ENCODE results near the gene FNDC11. TPM values are rescaled to one million over a fixed set of nuclear protein-coding genes. Genes with fewer than 3 reads are reported as not detected.

Gene FNDC11
- total RNA-seq, 1 experiment from 2014 or later, result 1.8 TPM

DNA sequence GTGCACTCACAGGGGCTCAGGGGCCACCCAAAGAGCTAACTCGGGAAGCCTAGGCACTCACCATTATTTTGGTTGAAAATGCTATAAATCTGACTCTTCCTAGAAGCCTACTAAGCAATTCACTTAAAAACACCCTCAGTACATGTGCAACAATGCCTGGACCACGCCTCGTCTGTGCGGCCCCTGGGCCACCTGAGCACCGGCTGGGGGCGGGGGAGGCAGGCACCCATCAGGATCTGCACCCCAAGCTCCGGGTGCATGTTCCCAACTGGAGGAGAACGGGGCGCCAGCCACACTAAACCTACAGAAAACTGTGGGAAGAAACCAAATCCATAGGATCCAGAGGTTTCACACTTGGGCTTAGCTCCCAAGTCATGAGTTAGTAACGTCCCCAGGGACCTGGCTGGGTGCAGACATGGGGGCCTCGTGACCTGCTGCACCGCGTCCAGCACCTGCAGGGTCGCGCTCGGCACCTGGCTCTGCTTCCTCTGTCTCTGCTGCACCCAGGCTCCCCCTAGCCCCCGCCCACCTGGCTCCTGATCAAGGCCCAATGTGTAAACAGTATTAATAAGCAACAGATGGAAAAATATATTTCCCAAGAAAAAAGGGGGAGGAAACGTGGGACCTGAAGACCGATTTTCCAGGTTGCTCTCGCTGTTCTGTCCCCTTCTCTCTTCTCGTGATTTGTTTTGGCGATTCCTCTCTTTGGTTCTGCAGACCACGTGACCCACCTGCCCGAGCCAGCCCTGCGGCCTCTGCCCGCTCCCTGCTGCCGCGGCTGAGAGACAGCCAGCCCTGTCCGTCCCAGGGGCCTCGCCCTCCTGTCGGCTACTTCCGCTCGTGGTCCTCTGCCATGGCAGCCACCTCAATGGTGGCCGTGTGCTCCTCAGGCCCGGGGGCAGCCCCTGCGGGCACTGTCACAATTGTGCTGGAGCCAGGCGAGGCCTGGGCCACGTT, 35.6 kb downstream of the FNDC11 start:
- no peaks in the 10 kb centered on the region for H3K27me3 ChIP-seq (ENCODE audit: low read length)
- H3K4me1 ChIP-seq (ENCODE audit: insufficient read depth, low read length), result no peaks in the 10 kb centered on the region
- POLR2A ChIA-PET (ENCODE audit: unreplicated experiment), result no interaction called here
- H3F3A ChIP-seq (ENCODE audit: low read length, unreplicated experiment), result no peaks in the 10 kb centered on the region
- no peak overlapping the region for H3K27ac ChIP-seq (ENCODE audit: low read length)
- H4K20me1 ChIP-seq (ENCODE audit: low read length), result no peaks in the 10 kb centered on the region
- H3K4me2 ChIP-seq (ENCODE audit: low read length), result no peak overlapping the region
- H2AFZ ChIP-seq (ENCODE audit: low read length), result no peak overlapping the region
- ATAC-seq, result no peak
- TF ChIP-seq EZH2 (IDR thresholded peaks at IDR 0.05; ENCODE audit: low read length, unreplicated experiment) (no peak), EZH2phosphoT487 (IDR thresholded peaks at IDR 0.05; ENCODE audit: borderline replicate concordance, low read length) (no peak)
- TF ChIP-seq, protein P1, sequence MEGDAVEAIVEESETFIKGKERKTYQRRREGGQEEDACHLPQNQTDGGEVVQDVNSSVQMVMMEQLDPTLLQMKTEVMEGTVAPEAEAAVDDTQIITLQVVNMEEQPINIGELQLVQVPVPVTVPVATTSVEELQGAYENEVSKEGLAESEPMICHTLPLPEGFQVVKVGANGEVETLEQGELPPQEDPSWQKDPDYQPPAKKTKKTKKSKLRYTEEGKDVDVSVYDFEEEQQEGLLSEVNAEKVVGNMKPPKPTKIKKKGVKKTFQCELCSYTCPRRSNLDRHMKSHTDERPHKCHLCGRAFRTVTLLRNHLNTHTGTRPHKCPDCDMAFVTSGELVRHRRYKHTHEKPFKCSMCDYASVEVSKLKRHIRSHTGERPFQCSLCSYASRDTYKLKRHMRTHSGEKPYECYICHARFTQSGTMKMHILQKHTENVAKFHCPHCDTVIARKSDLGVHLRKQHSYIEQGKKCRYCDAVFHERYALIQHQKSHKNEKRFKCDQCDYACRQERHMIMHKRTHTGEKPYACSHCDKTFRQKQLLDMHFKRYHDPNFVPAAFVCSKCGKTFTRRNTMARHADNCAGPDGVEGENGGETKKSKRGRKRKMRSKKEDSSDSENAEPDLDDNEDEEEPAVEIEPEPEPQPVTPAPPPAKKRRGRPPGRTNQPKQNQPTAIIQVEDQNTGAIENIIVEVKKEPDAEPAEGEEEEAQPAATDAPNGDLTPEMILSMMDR (conservative IDR thresholded peaks at IDR 0.05; ENCODE audit: low read depth, low read length), result no peak
- H3K9ac ChIP-seq (ENCODE audit: low read length), result no peak overlapping the region
- H3K9me3 ChIP-seq (ENCODE audit: low read length), result no peaks in the 10 kb centered on the region
- intact Hi-C loops (cut with micrococcal nuclease), result no loop called here
- CTCF ChIA-PET, result no interaction called here
- no peak for DNase-seq
- no peaks in the 10 kb centered on the region for H3K9me2 ChIP-seq (replicated peaks; ENCODE audit: low read length)
- BruUV-seq (replicated peaks), result no TSS peak
- H3K4me3 ChIP-seq (ENCODE audit: low read length), result no peak overlapping the region
- no peaks in the 10 kb centered on the region for H3K79me2 ChIP-seq (ENCODE audit: low read length)
- no peaks in the 10 kb centered on the region; the same call in none of the 2 replicates for H3K36me3 ChIP-seq (ENCODE audit: low read depth, low read length)

DNA sequence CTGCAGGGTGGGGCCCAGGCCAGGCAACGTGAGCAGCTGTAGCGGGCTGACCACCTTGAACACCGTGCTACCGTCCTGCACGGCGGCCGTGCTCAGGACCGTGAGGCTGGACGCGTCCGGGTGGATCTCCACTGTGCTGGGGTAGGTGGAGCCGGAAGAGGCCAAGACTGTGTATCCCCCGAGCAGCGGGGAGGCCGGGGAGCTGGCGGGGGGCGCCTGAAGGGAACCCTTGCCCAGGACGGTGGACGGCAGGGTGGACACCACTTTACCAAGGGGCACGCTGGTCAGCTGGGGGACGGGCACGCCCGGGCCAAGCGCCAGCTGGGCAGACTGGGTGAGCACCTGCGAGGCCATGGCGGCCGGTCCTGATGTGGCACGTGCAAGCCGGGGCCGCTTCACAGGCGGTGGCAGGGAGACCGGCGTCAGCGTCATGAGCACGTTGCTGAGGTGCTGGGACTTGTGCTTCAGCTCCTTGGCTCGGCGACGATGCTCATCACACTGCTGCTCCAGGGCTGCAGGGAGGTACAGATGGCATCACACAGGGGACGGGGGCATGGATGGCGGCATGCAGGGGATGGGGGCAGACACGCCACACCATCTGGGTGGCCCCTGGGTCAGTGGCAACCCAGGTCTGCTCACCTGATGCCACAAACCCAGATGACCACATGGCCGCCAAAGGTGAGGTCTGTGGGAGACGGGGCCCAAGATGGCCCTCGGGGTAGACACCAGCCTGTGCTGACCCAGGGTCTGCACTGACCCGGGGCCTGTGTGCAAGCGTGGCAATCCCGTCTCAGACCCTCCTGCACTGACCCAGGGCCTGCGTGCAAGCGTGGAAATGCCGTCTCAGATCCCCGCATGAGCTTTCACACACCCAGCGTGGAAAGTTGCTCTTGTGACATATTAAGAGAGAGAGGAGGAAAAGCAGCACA, 36.5 kb downstream of the FNDC11 start:
- CTCF ChIA-PET, result no interaction called here
- no peaks in the 10 kb centered on the region for H3K9me3 ChIP-seq (ENCODE audit: low read length)
- no peak overlapping the region for H2AFZ ChIP-seq (ENCODE audit: low read length)
- POLR2A ChIA-PET (ENCODE audit: unreplicated experiment), result no interaction called here
- H4K20me1 ChIP-seq (ENCODE audit: low read length), result no peaks in the 10 kb centered on the region
- intact Hi-C loops (cut with micrococcal nuclease), result no loop called here
- H3K4me2 ChIP-seq (ENCODE audit: low read length), result no peak overlapping the region
- no peak overlapping the region for H3K4me3 ChIP-seq (ENCODE audit: low read length)
- H3K27ac ChIP-seq (ENCODE audit: low read length), result no peak overlapping the region
- no TSS peak for BruUV-seq (replicated peaks)
- no peak overlapping the region for H3K9ac ChIP-seq (ENCODE audit: low read length)
- no peaks in the 10 kb centered on the region for H3K79me2 ChIP-seq (ENCODE audit: low read length)
- no peaks in the 10 kb centered on the region; the same call in none of the 2 replicates for H3K36me3 ChIP-seq (ENCODE audit: low read depth, low read length)
- H3F3A ChIP-seq (ENCODE audit: low read length, unreplicated experiment), result no peaks in the 10 kb centered on the region
- H3K27me3 ChIP-seq (ENCODE audit: low read length), result no peaks in the 10 kb centered on the region
- ATAC-seq (no peak), DNase-seq (no peak)
- H3K9me2 ChIP-seq (replicated peaks; ENCODE audit: low read length), result no peaks in the 10 kb centered on the region
- no peaks in the 10 kb centered on the region for H3K4me1 ChIP-seq (ENCODE audit: insufficient read depth, low read length)
- TF ChIP-seq EZH2phosphoT487 (IDR thresholded peaks at IDR 0.05; ENCODE audit: borderline replicate concordance, low read length) (no peak), EZH2 (IDR thresholded peaks at IDR 0.05; ENCODE audit: low read length, unreplicated experiment) (no peak)

DNA sequence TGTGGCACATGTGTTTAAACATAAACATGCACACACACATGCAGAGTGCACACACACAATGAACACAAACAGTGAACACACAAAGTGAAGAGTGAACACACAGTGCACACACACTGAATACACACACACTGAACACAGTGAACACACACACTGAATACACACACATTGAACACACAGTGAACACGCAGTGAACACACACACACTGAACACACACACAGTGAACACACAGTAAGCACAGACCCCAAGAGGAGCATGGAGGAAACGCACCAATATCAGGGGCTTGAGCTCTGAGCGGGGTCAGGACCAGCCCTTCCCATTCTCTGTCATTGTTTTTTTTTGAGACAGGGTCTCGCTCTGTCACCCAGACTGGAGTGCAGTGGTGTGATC, 37.2 kb downstream of the FNDC11 start:
- no peak overlapping the region for H2AFZ ChIP-seq (ENCODE audit: low read length)
- no peaks in the 10 kb centered on the region; the same call in none of the 2 replicates for H3K36me3 ChIP-seq (ENCODE audit: low read depth, low read length)
- TF ChIP-seq, protein P1 (conservative IDR thresholded peaks at IDR 0.05; ENCODE audit: low read depth, low read length), result no peak
- no peak for TF ChIP-seq EZH2 (IDR thresholded peaks at IDR 0.05; ENCODE audit: low read length, unreplicated experiment)
- BruUV-seq (replicated peaks), result no TSS peak
- no peak for ATAC-seq
- intact Hi-C loops (cut with micrococcal nuclease), result no loop called here
- H3K9me2 ChIP-seq (replicated peaks; ENCODE audit: low read length), result no peaks in the 10 kb centered on the region
- H3K27me3 ChIP-seq (ENCODE audit: low read length), result no peaks in the 10 kb centered on the region
- H3K79me2 ChIP-seq (ENCODE audit: low read length), result no peaks in the 10 kb centered on the region
- DNase-seq, result no peak
- H3K9ac ChIP-seq (ENCODE audit: low read length), result no peak overlapping the region
- CTCF ChIA-PET, result no interaction called here
- no peaks in the 10 kb centered on the region for H3K9me3 ChIP-seq (ENCODE audit: low read length)
- POLR2A ChIA-PET (ENCODE audit: unreplicated experiment), result no interaction called here
- no peak overlapping the region for H3K4me3 ChIP-seq (ENCODE audit: low read length)
- no peak overlapping the region for H3K27ac ChIP-seq (ENCODE audit: low read length)
- H3K4me2 ChIP-seq (ENCODE audit: low read length), result no peak overlapping the region
- no peaks in the 10 kb centered on the region for H3F3A ChIP-seq (ENCODE audit: low read length, unreplicated experiment)
- no peaks in the 10 kb centered on the region for H4K20me1 ChIP-seq (ENCODE audit: low read length)
- no peaks in the 10 kb centered on the region for H3K4me1 ChIP-seq (ENCODE audit: insufficient read depth, low read length)
